GM13976 (cell line): Measurements from ENCODE around the gene GABRB1.

Experiments
- DNase-seq: peaks from one replicate; pipeline ENCODE4 v3.0.0; 2012; ENCODE audit warnings: low spot score
- CTCF ChIP-seq: IDR thresholded peaks from 2 replicates; pipeline ENCODE4 v1.5.1; 2012; ENCODE audit warnings: borderline replicate concordance, mild to moderate bottlenecking; ENCODE audit not compliant: insufficient read depth; ENCODE audit errors: extremely low read depth, missing control alignments, control extremely low read depth
- in situ Hi-C: fragments of 300-500 bp; cut with MboI; formaldehyde crosslinking; loops from one replicate; pipeline ENCODE4 v1.12.0; 2022; ENCODE audit warnings: low sequenced_read_pairs, mixed read lengths, inconsistent platforms; ENCODE audit not compliant: unreplicated experiment

GABRB1 gene

GRCh38 chr4:47224361-47224760 is 193.0 kb downstream of the GABRB1 start:
- TF ChIP-seq CTCF = no peak
- in situ Hi-C loops = no loop called here
- DNase-seq = no peak

- DNase-seq = no peak
- in situ Hi-C loops = no loop called here
- TF ChIP-seq CTCF = no peak
Measured at GRCh38 chr4:47235721-47236120, 204.4 kb downstream of the GABRB1 start.

GRCh38 chr4:47238667-47239066 is 207.3 kb downstream of the GABRB1 start:
- in situ Hi-C loops = no loop called here
- DNase-seq = no peak
- no peak for TF ChIP-seq CTCF

- no peak for TF ChIP-seq CTCF
- no peak for DNase-seq
- in situ Hi-C loops = no loop called here
Measured at GRCh38 chr4:47239649-47240048, 208.3 kb downstream of the GABRB1 start.

- in situ Hi-C loops = no loop called here
- DNase-seq = no peak
- TF ChIP-seq CTCF = no peak
Measured at GRCh38 chr4:47251348-47252135, 220.2 kb downstream of the GABRB1 start.

- in situ Hi-C loops = no loop called here
Measured at GRCh38 chr4:47263721-47264120, 232.4 kb downstream of the GABRB1 start.

More at GRCh38 chr4:47263721-47264120, 232.4 kb downstream of the GABRB1 start:
- DNase-seq = no peak
- no peak for TF ChIP-seq CTCF
